ENCODE results near the gene GEN1.

The GEN1 gene

GRCh38 chr2:17765398-17765797 is 11.5 kb downstream of the GEN1 start:
- Histone ChIP-seq H3K36me3 (ENCODE audit: insufficient read depth, low read length) (peaks cover 4% of the 10 kb centered on the region; the same call in 1 of the 2 replicates), H3K9me3 (ENCODE audit: control insufficient read depth, insufficient read depth, low read length) (no peaks in the 10 kb centered on the region), H3K9ac (ENCODE audit: low read depth, low read length) (no peak overlapping the region), H3K4me1 (ENCODE audit: insufficient read depth, low read length) (no peaks in the 10 kb centered on the region)

GRCh38 chr2:17768894-17769293 is 15.0 kb downstream of the GEN1 start:
- Histone ChIP-seq H3K36me3 (ENCODE audit: insufficient read depth, low read length) (peaks cover 4% of the 10 kb centered on the region; the same call in 1 of the 2 replicates), H3K9me3 (ENCODE audit: control insufficient read depth, insufficient read depth, low read length) (no peaks in the 10 kb centered on the region), H3K4me1 (ENCODE audit: insufficient read depth, low read length) (no peaks in the 10 kb centered on the region), H3K9ac (ENCODE audit: low read depth, low read length) (no peak overlapping the region)

GRCh38 chr2:17771956-17772355 is 18.0 kb downstream of the GEN1 start:
- H3K36me3 ChIP-seq (ENCODE audit: insufficient read depth, low read length): 0 out of 2 replicates have a peak, but pooled peaks cover 3% of the 10 kb centered on the region
- H3K9ac ChIP-seq (ENCODE audit: low read depth, low read length): no peak overlapping the region
- no peaks in the 10 kb centered on the region for H3K9me3 ChIP-seq (ENCODE audit: control insufficient read depth, insufficient read depth, low read length)
- no peaks in the 10 kb centered on the region for H3K4me1 ChIP-seq (ENCODE audit: insufficient read depth, low read length)

- Histone ChIP-seq H3K9ac (ENCODE audit: low read depth, low read length) (no peak overlapping the region), H3K36me3 (ENCODE audit: insufficient read depth, low read length) (0 out of 2 replicates have a peak, but pooled peaks cover 3% of the 10 kb centered on the region), H3K9me3 (ENCODE audit: control insufficient read depth, insufficient read depth, low read length) (no peaks in the 10 kb centered on the region), H3K4me1 (ENCODE audit: insufficient read depth, low read length) (no peaks in the 10 kb centered on the region)
Observed at GRCh38 chr2:17772532-17772931, 18.6 kb downstream of the GEN1 start.

- no peaks in the 10 kb centered on the region for H3K9me3 ChIP-seq (ENCODE audit: control insufficient read depth, insufficient read depth, low read length)
- no peaks in the 10 kb centered on the region for H3K4me1 ChIP-seq (ENCODE audit: insufficient read depth, low read length)
- H3K36me3 ChIP-seq (ENCODE audit: insufficient read depth, low read length): no peaks in the 10 kb centered on the region; the same call in 1 of the 2 replicates
- no peak overlapping the region for H3K9ac ChIP-seq (ENCODE audit: low read depth, low read length)
Observed at GRCh38 chr2:17780546-17780945, 26.6 kb downstream of the GEN1 start.

GRCh38 chr2:17781482-17781881 is 27.5 kb downstream of the GEN1 start:
- no peaks in the 10 kb centered on the region for H3K9me3 ChIP-seq (ENCODE audit: control insufficient read depth, insufficient read depth, low read length)
- no peaks in the 10 kb centered on the region; the same call in 1 of the 2 replicates for H3K36me3 ChIP-seq (ENCODE audit: insufficient read depth, low read length)
- no peaks in the 10 kb centered on the region for H3K4me1 ChIP-seq (ENCODE audit: insufficient read depth, low read length)
- H3K9ac ChIP-seq (ENCODE audit: low read depth, low read length): no peak overlapping the region

- Histone ChIP-seq H3K36me3 (ENCODE audit: insufficient read depth, low read length) (no peaks in the 10 kb centered on the region), H3K4me1 (ENCODE audit: insufficient read depth, low read length) (no peaks in the 10 kb centered on the region), H3K9me3 (ENCODE audit: control insufficient read depth, insufficient read depth, low read length) (no peaks in the 10 kb centered on the region), H3K9ac (ENCODE audit: low read depth, low read length) (no peak overlapping the region)
Observed at GRCh38 chr2:17786727-17787126, 32.8 kb downstream of the GEN1 start.

GRCh38 chr2:17788773-17789172 is 34.8 kb downstream of the GEN1 start:
- Histone ChIP-seq H3K9me3 (ENCODE audit: control insufficient read depth, insufficient read depth, low read length) (no peaks in the 10 kb centered on the region), H3K36me3 (ENCODE audit: insufficient read depth, low read length) (no peaks in the 10 kb centered on the region), H3K9ac (ENCODE audit: low read depth, low read length) (no peak overlapping the region)

GRCh38 chr2:17790536-17790935 is 36.6 kb downstream of the GEN1 start:
- H3K36me3 ChIP-seq (ENCODE audit: insufficient read depth, low read length): no peaks in the 10 kb centered on the region

More at GRCh38 chr2:17788773-17789172, 34.8 kb downstream of the GEN1 start:
- peaks cover 2% of the 10 kb centered on the region; the same call in 1 of the 2 replicates for H3K4me1 ChIP-seq (ENCODE audit: insufficient read depth, low read length)

GRCh38 chr2:17791121-17791816 is 37.3 kb downstream of the GEN1 start:
- Histone ChIP-seq H3K36me3 (ENCODE audit: insufficient read depth, low read length) (no peaks in the 10 kb centered on the region), H3K9ac (ENCODE audit: low read depth, low read length) (no peak overlapping the region), H3K4me1 (ENCODE audit: insufficient read depth, low read length) (peaks cover 6% of the 10 kb centered on the region; the same call in 1 of the 2 replicates), H3K9me3 (ENCODE audit: control insufficient read depth, insufficient read depth, low read length) (no peaks in the 10 kb centered on the region)

More at GRCh38 chr2:17790536-17790935, 36.6 kb downstream of the GEN1 start:
- H3K9me3 ChIP-seq (ENCODE audit: control insufficient read depth, insufficient read depth, low read length): no peaks in the 10 kb centered on the region
- peaks cover 6% of the 10 kb centered on the region; the same call in 1 of the 2 replicates for H3K4me1 ChIP-seq (ENCODE audit: insufficient read depth, low read length)
- no peak overlapping the region for H3K9ac ChIP-seq (ENCODE audit: low read depth, low read length)

- Histone ChIP-seq H3K9me3 (ENCODE audit: control insufficient read depth, insufficient read depth, low read length) (no peaks in the 10 kb centered on the region), H3K4me1 (ENCODE audit: insufficient read depth, low read length) (peaks cover 6% of the 10 kb centered on the region; the same call in 1 of the 2 replicates), H3K36me3 (ENCODE audit: insufficient read depth, low read length) (no peaks in the 10 kb centered on the region), H3K9ac (ENCODE audit: low read depth, low read length) (no peak overlapping the region)
Observed at GRCh38 chr2:17791817-17792130, 37.8 kb downstream of the GEN1 start.

GRCh38 chr2:17792515-17792914 is 38.6 kb downstream of the GEN1 start:
- H3K36me3 ChIP-seq (ENCODE audit: insufficient read depth, low read length): no peaks in the 10 kb centered on the region
- H3K4me1 ChIP-seq (ENCODE audit: insufficient read depth, low read length): peaks cover 6% of the 10 kb centered on the region; the same call in 1 of the 2 replicates
- no peaks in the 10 kb centered on the region for H3K9me3 ChIP-seq (ENCODE audit: control insufficient read depth, insufficient read depth, low read length)
- H3K9ac ChIP-seq (ENCODE audit: low read depth, low read length): no peak overlapping the region

GRCh38 chr2:17793296-17793695 is 39.4 kb downstream of the GEN1 start:
- H3K9ac ChIP-seq (ENCODE audit: low read depth, low read length): no peak overlapping the region
- H3K9me3 ChIP-seq (ENCODE audit: control insufficient read depth, insufficient read depth, low read length): no peaks in the 10 kb centered on the region
- peaks cover 6% of the 10 kb centered on the region; the same call in 1 of the 2 replicates for H3K4me1 ChIP-seq (ENCODE audit: insufficient read depth, low read length)
- H3K36me3 ChIP-seq (ENCODE audit: insufficient read depth, low read length): no peaks in the 10 kb centered on the region

- H3K36me3 ChIP-seq (ENCODE audit: insufficient read depth, low read length): no peaks in the 10 kb centered on the region
- peaks cover 6% of the 10 kb centered on the region; the same call in 1 of the 2 replicates for H3K4me1 ChIP-seq (ENCODE audit: insufficient read depth, low read length)
- no peak overlapping the region for H3K9ac ChIP-seq (ENCODE audit: low read depth, low read length)
- no peaks in the 10 kb centered on the region for H3K9me3 ChIP-seq (ENCODE audit: control insufficient read depth, insufficient read depth, low read length)
Observed at GRCh38 chr2:17793803-17794354, 39.9 kb downstream of the GEN1 start.

- Histone ChIP-seq H3K9me3 (ENCODE audit: control insufficient read depth, insufficient read depth, low read length) (no peaks in the 10 kb centered on the region), H3K36me3 (ENCODE audit: insufficient read depth, low read length) (no peaks in the 10 kb centered on the region), H3K4me1 (ENCODE audit: insufficient read depth, low read length) (peaks cover 6% of the 10 kb centered on the region; the same call in 1 of the 2 replicates), H3K9ac (ENCODE audit: low read depth, low read length) (no peak overlapping the region)
Observed at GRCh38 chr2:17795309-17795708, 41.4 kb downstream of the GEN1 start.
